Measurements from ENCODE around the gene CTIF. TPM values are rescaled to one million over a fixed set of nuclear protein-coding genes. Genes with fewer than 3 reads are reported as not detected.
A peak's percentile ranks its signal among the peaks of the same experiment; 100 is the strongest.

Gene CTIF
- total and polyA plus RNA-seq, 7 experiments from 2014 or later: 1.3 to 11.2 (median 2.5) TPM; not detected in 2

- no peak for DNase-seq
- no peak overlapping the region for H3K27ac ChIP-seq (ENCODE audit: low read depth, low read length)
- no peak overlapping the region for H3K4me3 ChIP-seq (ENCODE audit: low read length)
- no peaks in the 10 kb centered on the region for H3K36me3 ChIP-seq (ENCODE audit: control insufficient read depth in 2 of 3, insufficient read depth in 3 of 3, low read length in 3 of 3)
- H3K27ac Mint-ChIP-seq: peak overlapping the region; percentile 15 to 95 (median 84)
- no peaks in the 10 kb centered on the region for H3K27me3 Mint-ChIP-seq
- H3K27me3 ChIP-seq (ENCODE audit: control insufficient read depth in 2 of 2, insufficient read depth in 2 of 2, low read length in 2 of 2): no peaks in the 10 kb centered on the region
- ATAC-seq: no peak
- ChIA-PET CTCF (interaction anchor here (1.2 kb wide), 1 partner anchor 67 kb away, joined by 3 read pairs; no protein-coding TSS in a partner anchor), POLR2A (interaction anchor here (0.6 to 2.8 kb wide), 6 partner anchors 10 to 274 kb away, joined by 3 to 8 read pairs (median 4); no protein-coding TSS in a partner anchor)
- peak overlapping the region in 9 of 10 donors; percentile 7 to 78 (median 25) for H3K4me3 Mint-ChIP-seq
- peaks cover 52 to 63% of the 10 kb centered on the region in 2 donors for H3K4me1 ChIP-seq (ENCODE audit: control insufficient read depth in 2 of 2, insufficient read depth in 2 of 2, low read length in 2 of 2)
- intact Hi-C loops (cut with micrococcal nuclease): loop anchor here in 1 of 2 donors (5.0 to 10.0 kb wide), 2 partner anchors 911 to 1441 kb away; partner anchors contain the start of genes CXXC1, MBD1 and SMAD2
- peaks cover 47 to 81% (median 64%) of the 10 kb centered on the region in 7 donors for H3K4me1 Mint-ChIP-seq
- no peaks in the 10 kb centered on the region for H3K9me3 ChIP-seq (ENCODE audit: control insufficient read depth in 2 of 3, low read length in 3 of 3)
- H3K36me3 Mint-ChIP-seq: peaks cover 0 to 6% (median 0%) of the 10 kb centered on the region in 5 donors
- peaks cover 0 to 10% (median 0%) of the 10 kb centered on the region in 11 donors for H3K9me3 Mint-ChIP-seq
Observed at GRCh38 chr18:48843596-48843995, 304.8 kb downstream of the CTIF start.

DNA sequence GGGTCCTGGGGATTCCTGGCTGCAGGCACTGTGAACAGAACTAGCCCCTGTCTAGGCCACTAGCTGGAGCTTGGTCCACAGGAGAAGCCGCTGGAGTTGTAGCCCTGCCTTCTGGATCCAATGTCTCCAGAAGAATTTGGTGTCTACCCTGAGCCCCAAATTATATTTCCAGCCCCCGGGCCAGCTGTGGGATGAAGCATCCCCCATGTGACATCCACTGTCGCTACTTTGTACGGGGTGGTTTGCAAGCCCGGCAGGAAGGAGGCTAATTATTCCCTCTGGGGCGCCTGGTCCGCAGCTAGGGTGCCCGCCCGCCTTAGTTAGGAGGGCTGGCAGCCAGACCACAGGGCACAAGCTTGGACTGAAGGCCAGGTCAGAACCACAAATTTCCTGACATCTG is 305.4 kb downstream of the CTIF start:
- DNase-seq: no peak
- H3K27me3 Mint-ChIP-seq: no peaks in the 10 kb centered on the region
- H3K4me3 Mint-ChIP-seq: no peak overlapping the region
- peaks cover 0 to 10% (median 0%) of the 10 kb centered on the region in 11 donors for H3K9me3 Mint-ChIP-seq
- intact Hi-C loops (cut with micrococcal nuclease): loop anchor here in 1 of 2 donors (5.0 to 10.0 kb wide), 2 partner anchors 912 to 1441 kb away; partner anchors contain the start of genes CXXC1, MBD1 and SMAD2
- H3K36me3 Mint-ChIP-seq: peaks cover 0 to 6% (median 0%) of the 10 kb centered on the region in 5 donors
- CTCF ChIA-PET: interaction anchor here (1.2 to 1.3 kb wide), 2 partner anchors 10 to 68 kb away, joined by 3 read pairs; no protein-coding TSS in a partner anchor
- no peak for ATAC-seq
- no peaks in the 10 kb centered on the region for H3K9me3 ChIP-seq (ENCODE audit: control insufficient read depth in 2 of 3, low read length in 3 of 3)
- POLR2A ChIA-PET: interaction anchor here (0.6 to 2.8 kb wide), 5 partner anchors 9 to 62 kb away, joined by 3 to 8 read pairs (median 4); no protein-coding TSS in a partner anchor
- no peaks in the 10 kb centered on the region for H3K36me3 ChIP-seq (ENCODE audit: control insufficient read depth in 2 of 3, insufficient read depth in 3 of 3, low read length in 3 of 3)
- no peaks in the 10 kb centered on the region for H3K27me3 ChIP-seq (ENCODE audit: control insufficient read depth in 2 of 2, insufficient read depth in 2 of 2, low read length in 2 of 2)
- peaks cover 46 to 56% of the 10 kb centered on the region in 2 donors for H3K4me1 ChIP-seq (ENCODE audit: control insufficient read depth in 2 of 2, insufficient read depth in 2 of 2, low read length in 2 of 2)
- H3K4me3 ChIP-seq (ENCODE audit: low read length): no peak overlapping the region
- peaks cover 40 to 74% (median 57%) of the 10 kb centered on the region in 7 donors for H3K4me1 Mint-ChIP-seq
- H3K27ac Mint-ChIP-seq: peak overlapping the region in 7 of 9 donors; percentile 7 to 90 (median 79)
- H3K27ac ChIP-seq (ENCODE audit: low read depth, low read length): no peak overlapping the region

- Mint-ChIP-seq H3K4me1 (peaks cover 31 to 65% (median 48%) of the 10 kb centered on the region in 7 donors), H3K4me3 (no peak overlapping the region), H3K9me3 (peaks cover 0 to 10% (median 0%) of the 10 kb centered on the region in 11 donors), H3K27ac (peak overlapping the region in 8 of 9 donors; percentile 7 to 85 (median 54)), H3K36me3 (peaks cover 0 to 6% (median 0%) of the 10 kb centered on the region in 5 donors), H3K27me3 (no peaks in the 10 kb centered on the region)
- intact Hi-C loops (cut with micrococcal nuclease): loop anchor here in 1 of 2 donors (10.0 kb wide), 1 partner anchor 1440 kb away; the partner anchor contains the start of genes CXXC1 and MBD1
- ATAC-seq (no peak), DNase-seq (no peak)
- Histone ChIP-seq H3K27ac (ENCODE audit: low read depth, low read length) (no peak overlapping the region), H3K4me3 (ENCODE audit: low read length) (no peak overlapping the region), H3K27me3 (ENCODE audit: control insufficient read depth in 2 of 2, insufficient read depth in 2 of 2, low read length in 2 of 2) (no peaks in the 10 kb centered on the region), H3K9me3 (ENCODE audit: control insufficient read depth in 2 of 3, low read length in 3 of 3) (no peaks in the 10 kb centered on the region), H3K36me3 (ENCODE audit: control insufficient read depth in 2 of 3, insufficient read depth in 3 of 3, low read length in 3 of 3) (no peaks in the 10 kb centered on the region), H3K4me1 (ENCODE audit: control insufficient read depth in 2 of 2, insufficient read depth in 2 of 2, low read length in 2 of 2) (peaks cover 37 to 47% of the 10 kb centered on the region in 2 donors)
- ChIA-PET CTCF (interaction anchor here (1.3 kb wide), 1 partner anchor 11 kb away, joined by 3 read pairs; no protein-coding TSS in a partner anchor), POLR2A (interaction anchor here (0.8 to 2.8 kb wide), 2 partner anchors 13 to 66 kb away, joined by 3 to 8 read pairs; no protein-coding TSS in a partner anchor)
Observed at GRCh38 chr18:48845174-48845573, 306.3 kb downstream of the CTIF start.

DNA sequence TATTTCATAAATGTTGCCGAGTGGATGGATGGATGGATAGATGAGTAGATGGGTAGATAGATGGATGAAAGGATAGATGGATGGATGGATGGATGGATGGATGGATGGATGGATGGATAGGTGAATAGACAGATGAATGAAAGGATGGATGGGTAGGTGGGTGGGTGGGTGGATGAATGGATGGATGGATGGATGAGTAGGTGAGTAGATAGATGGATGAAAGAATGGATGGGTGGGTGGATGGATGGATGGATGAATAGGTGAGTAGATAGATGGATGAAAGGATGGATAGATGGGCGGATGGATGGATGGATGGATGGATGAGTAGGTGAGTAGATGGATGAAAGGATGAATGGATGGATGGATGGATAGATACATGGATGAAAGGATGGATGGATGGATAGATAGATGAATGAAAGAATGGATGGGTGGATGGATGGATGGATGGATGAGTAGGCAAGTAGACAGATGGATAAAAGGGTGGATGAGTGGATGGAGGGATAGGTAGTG is 307.6 kb downstream of the CTIF start:
- Histone ChIP-seq H3K27me3 (ENCODE audit: control insufficient read depth in 2 of 2, insufficient read depth in 2 of 2, low read length in 2 of 2) (no peaks in the 10 kb centered on the region), H3K36me3 (ENCODE audit: control insufficient read depth in 2 of 3, insufficient read depth in 3 of 3, low read length in 3 of 3) (no peaks in the 10 kb centered on the region), H3K9me3 (ENCODE audit: control insufficient read depth in 2 of 3, low read length in 3 of 3) (no peaks in the 10 kb centered on the region), H3K27ac (ENCODE audit: low read depth, low read length) (no peak overlapping the region), H3K4me1 (ENCODE audit: control insufficient read depth in 2 of 2, insufficient read depth in 2 of 2, low read length in 2 of 2) (peaks cover 34 to 36% of the 10 kb centered on the region in 2 donors), H3K4me3 (ENCODE audit: low read length) (no peak overlapping the region)
- Mint-ChIP-seq H3K9me3 (peaks cover 0 to 10% (median 0%) of the 10 kb centered on the region in 11 donors), H3K36me3 (peaks cover 0 to 6% (median 0%) of the 10 kb centered on the region in 5 donors), H3K4me1 (peaks cover 30 to 58% (median 42%) of the 10 kb centered on the region in 7 donors), H3K27me3 (no peaks in the 10 kb centered on the region), H3K4me3 (no peak overlapping the region), H3K27ac (peak overlapping the region in 2 of 9 donors; percentile 7 to 85)
- POLR2A ChIA-PET: no interaction called here
- no peak for DNase-seq
- CTCF ChIA-PET: interaction anchor here (0.7 kb wide), 1 partner anchor 70 kb away, joined by 5 read pairs; no protein-coding TSS in a partner anchor
- intact Hi-C loops (cut with micrococcal nuclease): loop anchor here in 1 of 2 donors (10.0 kb wide), 1 partner anchor 1438 kb away; the partner anchor contains the start of genes CXXC1 and MBD1
- ATAC-seq: no peak

DNA sequence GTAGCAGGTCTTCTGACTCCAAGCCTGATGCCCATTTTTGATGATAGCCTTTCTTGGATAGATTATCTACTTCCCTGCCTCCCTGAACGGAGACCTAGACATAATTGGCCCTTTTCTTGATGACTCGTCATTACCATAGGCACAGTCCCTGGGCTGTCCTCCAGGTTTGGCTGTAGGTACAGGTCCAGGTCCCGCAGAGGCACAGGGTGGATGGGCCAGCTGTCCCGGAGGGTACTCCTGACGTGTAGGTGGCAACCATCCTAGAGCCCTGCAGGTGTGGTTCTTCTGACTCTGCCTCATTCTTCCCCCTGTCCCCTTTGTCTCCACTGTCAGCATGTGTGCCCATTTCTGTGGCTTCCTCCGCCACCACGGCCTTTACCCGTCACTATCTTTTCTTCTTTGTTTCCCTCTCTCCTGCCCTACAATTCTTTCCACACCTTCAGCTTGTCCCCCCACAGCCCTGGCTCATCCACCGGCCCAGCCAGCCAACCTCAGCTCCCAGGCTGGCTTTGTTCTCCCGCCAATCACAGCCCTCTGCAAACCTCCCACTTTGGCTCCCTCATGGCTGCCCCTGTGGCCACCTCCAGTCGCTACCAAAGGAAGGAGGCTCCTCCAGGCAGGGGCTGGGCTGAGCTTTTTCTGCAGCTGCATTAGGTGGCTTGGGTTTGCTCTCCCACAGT is 309.1 kb downstream of the CTIF start:
- Mint-ChIP-seq H3K4me1 (peaks cover 31 to 58% (median 54%) of the 10 kb centered on the region in 7 donors), H3K27ac (peak overlapping the region in 4 of 9 donors; percentile 20 to 59 (median 40)), H3K9me3 (peaks cover 0 to 10% (median 0%) of the 10 kb centered on the region in 11 donors), H3K27me3 (no peaks in the 10 kb centered on the region), H3K36me3 (peaks cover 0 to 6% (median 0%) of the 10 kb centered on the region in 5 donors), H3K4me3 (no peak overlapping the region)
- ChIA-PET POLR2A (no interaction called here), CTCF (no interaction called here)
- ATAC-seq (no peak), DNase-seq (no peak)
- intact Hi-C loops (cut with micrococcal nuclease): loop anchor here in 1 of 2 donors (10.0 kb wide), 1 partner anchor 1437 kb away; the partner anchor contains the start of genes CXXC1 and MBD1
- H3K27me3 ChIP-seq (ENCODE audit: control insufficient read depth in 2 of 2, insufficient read depth in 2 of 2, low read length in 2 of 2): no peaks in the 10 kb centered on the region
- no peak overlapping the region for H3K4me3 ChIP-seq (ENCODE audit: low read length)
- H3K27ac ChIP-seq (ENCODE audit: low read depth, low read length): no peak overlapping the region
- H3K36me3 ChIP-seq (ENCODE audit: control insufficient read depth in 2 of 3, insufficient read depth in 3 of 3, low read length in 3 of 3): no peaks in the 10 kb centered on the region
- H3K9me3 ChIP-seq (ENCODE audit: control insufficient read depth in 2 of 3, low read length in 3 of 3): no peaks in the 10 kb centered on the region
- H3K4me1 ChIP-seq (ENCODE audit: control insufficient read depth in 2 of 2, insufficient read depth in 2 of 2, low read length in 2 of 2): peaks cover 19 to 32% of the 10 kb centered on the region in 2 donors

- H3K36me3 ChIP-seq (ENCODE audit: control insufficient read depth in 2 of 3, insufficient read depth in 3 of 3, low read length in 3 of 3): no peaks in the 10 kb centered on the region
- no peak overlapping the region for H3K27ac ChIP-seq (ENCODE audit: low read depth, low read length)
- intact Hi-C loops (cut with micrococcal nuclease): loop anchor here in 1 of 2 donors (10.0 kb wide), 1 partner anchor 1436 kb away; the partner anchor contains the start of genes CXXC1 and MBD1
- no peak for ATAC-seq
- H3K27me3 Mint-ChIP-seq: no peaks in the 10 kb centered on the region
- no peak overlapping the region for H3K27ac Mint-ChIP-seq
- no peaks in the 10 kb centered on the region for H3K27me3 ChIP-seq (ENCODE audit: control insufficient read depth in 2 of 2, insufficient read depth in 2 of 2, low read length in 2 of 2)
- peaks cover 0 to 10% (median 0%) of the 10 kb centered on the region in 11 donors for H3K9me3 Mint-ChIP-seq
- no peaks in the 10 kb centered on the region for H3K9me3 ChIP-seq (ENCODE audit: control insufficient read depth in 2 of 3, low read length in 3 of 3)
- H3K4me1 ChIP-seq (ENCODE audit: control insufficient read depth in 2 of 2, insufficient read depth in 2 of 2, low read length in 2 of 2): peaks cover 12 to 32% of the 10 kb centered on the region in 2 donors
- no peak overlapping the region for H3K4me3 ChIP-seq (ENCODE audit: low read length)
- peaks cover 31 to 57% (median 54%) of the 10 kb centered on the region in 7 donors for H3K4me1 Mint-ChIP-seq
- POLR2A ChIA-PET: no interaction called here
- no peak overlapping the region for H3K4me3 Mint-ChIP-seq
- peaks cover 0 to 6% (median 0%) of the 10 kb centered on the region in 5 donors for H3K36me3 Mint-ChIP-seq
- CTCF ChIA-PET: no interaction called here
- no peak for DNase-seq
Observed at GRCh38 chr18:48848641-48849143, 309.9 kb downstream of the CTIF start.

Data from naive thymus-derived CD4-positive, alpha-beta T cell (primary cell).